Bronchial epithelial cell (primary cell): ENCODE measurements around the gene CNTNAP2. TPM values are rescaled to one million over a fixed set of nuclear protein-coding genes. Genes with fewer than 3 reads are reported as not detected.

Source experiments
- DNase-seq: peaks from one replicate; pipeline ENCODE4 v3.0.0-alpha.2; 2010; ENCODE audit warnings: low read depth
- FAIRE-seq: peaks from 2 replicates; lab custom pipeline; 2011; peaks lifted over from hg19 to GRCh38; lab: Jason Lieb, UNC
- H3K27me3 ChIP-seq: 2 replicates; pipeline ENCODE4 v1.5.1; 2011; ENCODE audit warnings: low read length; ENCODE audit not compliant: control insufficient read depth, insufficient read depth
- H3K36me3 ChIP-seq: 2 replicates; pipeline ENCODE4 v1.5.1; 2011; ENCODE audit warnings: low read length; ENCODE audit not compliant: control insufficient read depth, insufficient read depth
- H3K4me3 ChIP-seq: 2 replicates; pipeline ENCODE4 v1.5.1; 2011; ENCODE audit warnings: mild to moderate bottlenecking, low read depth, low read length, control low read depth
- total RNA-seq: library from RNA; depleted of rRNA; stranded (reverse); fragments of >200 nt; gene quantifications from 2 replicates; pipeline ENCODE4 v1.2.1, GENCODE V29; 2014
- TF ChIP-seq, protein P1 (sequence below): IDR thresholded peaks from 2 replicates; pipeline ENCODE4 v1.5.1; 2011; ENCODE audit warnings: mild to moderate bottlenecking, moderate library complexity, low read length, control low read depth, inconsistent platforms; ENCODE audit not compliant: insufficient read depth, severe bottlenecking

Gene CNTNAP2
- total RNA-seq, 1 donor from 2014 or later: 0.26 TPM

DNA sequence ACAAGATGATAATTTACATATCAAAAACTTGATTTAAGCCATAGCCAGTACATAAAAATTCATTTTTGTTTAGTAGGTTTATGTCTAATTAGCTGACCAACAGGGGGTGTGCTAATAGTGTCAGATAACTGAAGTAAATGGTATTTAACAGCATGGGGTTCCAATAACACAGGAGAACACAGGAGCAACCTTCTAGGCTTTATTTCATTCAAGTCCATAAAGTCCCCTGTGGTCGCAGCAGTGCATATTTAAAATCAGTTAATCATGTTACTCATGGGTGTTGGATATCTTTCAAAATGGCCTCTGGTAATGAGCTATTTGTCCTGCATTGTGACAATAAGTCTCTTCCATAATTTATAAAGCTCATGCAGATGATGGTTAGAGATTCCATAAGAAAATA lies 238.6 kb downstream of the CNTNAP2 start:
- no peaks in the 10 kb centered on the region for H3K27me3 ChIP-seq
- FAIRE-seq (no peak), DNase-seq (no peak)
- TF ChIP-seq, protein P1, sequence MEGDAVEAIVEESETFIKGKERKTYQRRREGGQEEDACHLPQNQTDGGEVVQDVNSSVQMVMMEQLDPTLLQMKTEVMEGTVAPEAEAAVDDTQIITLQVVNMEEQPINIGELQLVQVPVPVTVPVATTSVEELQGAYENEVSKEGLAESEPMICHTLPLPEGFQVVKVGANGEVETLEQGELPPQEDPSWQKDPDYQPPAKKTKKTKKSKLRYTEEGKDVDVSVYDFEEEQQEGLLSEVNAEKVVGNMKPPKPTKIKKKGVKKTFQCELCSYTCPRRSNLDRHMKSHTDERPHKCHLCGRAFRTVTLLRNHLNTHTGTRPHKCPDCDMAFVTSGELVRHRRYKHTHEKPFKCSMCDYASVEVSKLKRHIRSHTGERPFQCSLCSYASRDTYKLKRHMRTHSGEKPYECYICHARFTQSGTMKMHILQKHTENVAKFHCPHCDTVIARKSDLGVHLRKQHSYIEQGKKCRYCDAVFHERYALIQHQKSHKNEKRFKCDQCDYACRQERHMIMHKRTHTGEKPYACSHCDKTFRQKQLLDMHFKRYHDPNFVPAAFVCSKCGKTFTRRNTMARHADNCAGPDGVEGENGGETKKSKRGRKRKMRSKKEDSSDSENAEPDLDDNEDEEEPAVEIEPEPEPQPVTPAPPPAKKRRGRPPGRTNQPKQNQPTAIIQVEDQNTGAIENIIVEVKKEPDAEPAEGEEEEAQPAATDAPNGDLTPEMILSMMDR: no peak
- no peaks in the 10 kb centered on the region for H3K36me3 ChIP-seq
- no peak overlapping the region for H3K4me3 ChIP-seq

DNA sequence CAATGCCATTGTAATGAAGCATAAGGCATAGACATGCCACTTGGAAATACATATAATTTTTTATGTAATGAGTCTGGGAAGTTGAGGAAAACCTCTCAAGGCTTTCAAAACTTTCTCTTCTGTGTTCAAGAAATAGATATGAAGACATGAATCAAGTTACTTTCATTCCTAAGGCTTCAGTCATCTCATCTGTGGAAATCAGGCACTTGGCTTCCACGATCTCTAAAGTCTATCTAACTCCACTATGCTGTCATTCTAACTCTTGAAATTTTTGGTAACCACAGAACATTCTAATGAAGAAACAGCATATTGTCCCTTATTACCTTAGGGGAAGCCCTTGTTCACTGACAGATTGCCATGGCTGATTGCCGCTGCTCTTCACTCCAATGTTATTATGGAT lies 242.6 kb downstream of the CNTNAP2 start:
- TF ChIP-seq, protein P1: no peak
- FAIRE-seq (no peak), DNase-seq (no peak)
- no peaks in the 10 kb centered on the region for H3K27me3 ChIP-seq
- H3K4me3 ChIP-seq: no peak overlapping the region
- H3K36me3 ChIP-seq: no peaks in the 10 kb centered on the region

DNA sequence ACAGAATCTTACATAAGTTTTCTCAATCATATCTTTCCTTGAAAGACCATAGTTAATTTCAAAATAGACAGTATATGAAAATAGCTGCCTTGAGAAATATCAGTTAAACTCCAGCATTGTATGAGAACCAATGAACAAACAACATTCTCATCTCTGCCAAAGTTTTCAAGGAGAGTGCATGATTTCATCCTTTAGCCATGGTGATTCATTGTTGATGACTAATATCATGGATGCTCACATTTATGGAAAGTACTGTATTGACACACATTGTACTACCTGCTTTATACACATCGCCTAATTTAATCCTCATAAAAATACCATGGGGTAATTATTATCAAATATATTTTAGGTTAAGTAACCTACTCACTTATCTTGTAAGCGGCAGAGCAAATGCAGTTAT lies 250.3 kb downstream of the CNTNAP2 start:
- DNase-seq: peak; percentile 73

DNA sequence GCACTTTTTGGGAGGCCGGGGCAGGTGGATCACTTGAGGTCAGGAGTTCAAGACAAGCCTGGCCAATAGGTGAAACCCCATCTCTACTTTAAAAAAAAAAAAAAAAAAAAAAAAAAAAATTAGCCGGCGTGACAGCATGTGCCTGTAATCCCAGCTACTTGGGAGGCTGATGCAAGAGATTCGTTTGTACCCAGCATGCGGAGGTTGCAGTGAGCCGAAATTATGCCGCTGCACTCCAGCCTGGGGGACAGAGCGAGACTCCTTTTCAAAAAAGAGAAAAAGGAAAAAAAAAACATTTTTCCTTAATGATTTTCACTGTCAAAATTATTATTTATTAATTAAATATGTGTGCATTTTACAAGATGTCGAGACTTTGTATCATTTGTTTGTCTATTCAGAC lies 253.6 kb downstream of the CNTNAP2 start:
- TF ChIP-seq, protein P1: no peak
- Histone ChIP-seq H3K4me3 (no peak overlapping the region), H3K36me3 (no peaks in the 10 kb centered on the region), H3K27me3 (no peaks in the 10 kb centered on the region)
- FAIRE-seq (no peak), DNase-seq (no peak)

More for the DNA sequence above, 250.3 kb downstream of the CNTNAP2 start:
- Histone ChIP-seq H3K36me3 (no peaks in the 10 kb centered on the region), H3K27me3 (no peaks in the 10 kb centered on the region), H3K4me3 (no peak overlapping the region)
- TF ChIP-seq, protein P1: no peak
- FAIRE-seq: no peak

DNA sequence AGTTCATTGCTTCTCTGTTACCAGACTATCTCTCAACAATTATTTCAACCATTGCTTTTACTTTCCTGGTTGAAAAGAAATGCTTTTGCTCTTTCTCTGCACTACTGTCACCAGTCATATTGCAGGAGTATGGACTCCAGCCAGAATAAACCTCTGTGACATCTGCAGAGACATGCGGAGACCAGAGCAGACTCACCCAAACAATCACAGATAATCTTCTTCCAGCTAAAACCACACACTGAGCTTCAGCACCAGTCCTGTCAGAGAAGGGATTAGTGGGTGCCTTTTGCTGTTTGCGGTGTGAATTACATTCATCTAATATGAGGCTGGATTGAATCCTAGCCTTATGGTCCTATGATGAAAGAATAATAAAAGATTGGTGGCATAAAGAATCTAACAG lies 258.6 kb downstream of the CNTNAP2 start:
- Histone ChIP-seq H3K4me3 (no peak overlapping the region), H3K36me3 (no peaks in the 10 kb centered on the region), H3K27me3 (no peaks in the 10 kb centered on the region)
- no peak for DNase-seq
- TF ChIP-seq, protein P1: no peak
- no peak for FAIRE-seq

- H3K36me3 ChIP-seq: no peaks in the 10 kb centered on the region
- no peaks in the 10 kb centered on the region for H3K27me3 ChIP-seq
- DNase-seq (no peak), FAIRE-seq (no peak)
- TF ChIP-seq, protein P1: no peak
- H3K4me3 ChIP-seq: no peak overlapping the region
Observed at GRCh38 chr7:146378196-146378595, 261.6 kb downstream of the CNTNAP2 start.
